ENCODE results near the gene TALDO1.
A peak's percentile ranks its signal among the peaks of the same experiment; 100 is the strongest.

Gene TALDO1

GRCh38 chr11:802018-802617 is 54.9 kb downstream of the TALDO1 start:
- H3K27me3 ChIP-seq (ENCODE audit: control insufficient read depth, insufficient read depth, low read length, poor library complexity, severe bottlenecking), result no peaks in the 10 kb centered on the region
- no peak overlapping the region for H3K27ac ChIP-seq (ENCODE audit: insufficient read depth, low read depth, low read length, poor library complexity, severe bottlenecking)
- peaks cover 8% of the 10 kb centered on the region for H3K4me1 ChIP-seq (ENCODE audit: control insufficient read depth, insufficient read depth, low read length)
- 95 to 97% methylated on average over 21 of the region's 21 CpGs for WGBS, 2 experiments
- peaks cover 8% of the 10 kb centered on the region for H3K36me3 ChIP-seq (ENCODE audit: control insufficient read depth, insufficient read depth, low read length)
- H3K4me3 ChIP-seq (ENCODE audit: insufficient read depth, low read depth, low read length), result no peak overlapping the region
- no peaks in the 10 kb centered on the region for H3K9me3 ChIP-seq (ENCODE audit: control insufficient read depth, low read length)

GRCh38 chr11:802693-803466 is 55.6 kb downstream of the TALDO1 start:
- Histone ChIP-seq H3K4me3 (ENCODE audit: insufficient read depth, low read depth, low read length) (no peak overlapping the region), H3K4me1 (ENCODE audit: control insufficient read depth, insufficient read depth, low read length) (peaks cover 8% of the 10 kb centered on the region), H3K27ac (ENCODE audit: insufficient read depth, low read depth, low read length, poor library complexity, severe bottlenecking) (no peak overlapping the region), H3K27me3 (ENCODE audit: control insufficient read depth, insufficient read depth, low read length, poor library complexity, severe bottlenecking) (no peaks in the 10 kb centered on the region), H3K36me3 (ENCODE audit: control insufficient read depth, insufficient read depth, low read length) (peaks cover 8% of the 10 kb centered on the region), H3K9me3 (ENCODE audit: control insufficient read depth, low read length) (no peaks in the 10 kb centered on the region)
- 96% methylated on average over 28 of the region's 28 CpGs for WGBS, 2 experiments

- Histone ChIP-seq H3K36me3 (ENCODE audit: control insufficient read depth, insufficient read depth, low read length) (peaks cover 8% of the 10 kb centered on the region), H3K4me3 (ENCODE audit: insufficient read depth, low read depth, low read length) (no peak overlapping the region), H3K27me3 (ENCODE audit: control insufficient read depth, insufficient read depth, low read length, poor library complexity, severe bottlenecking) (no peaks in the 10 kb centered on the region), H3K4me1 (ENCODE audit: control insufficient read depth, insufficient read depth, low read length) (peaks cover 8% of the 10 kb centered on the region), H3K27ac (ENCODE audit: insufficient read depth, low read depth, low read length, poor library complexity, severe bottlenecking) (no peak overlapping the region), H3K9me3 (ENCODE audit: control insufficient read depth, low read length) (no peaks in the 10 kb centered on the region)
- WGBS, 2 experiments, result 86 to 91% methylated on average over 8 of the region's 8 CpGs
These were observed 56.1 kb downstream of the TALDO1 start for GRCh38 chr11:803467-803742.

GRCh38 chr11:803770-804598 is 56.7 kb downstream of the TALDO1 start:
- 80 to 81% methylated on average over 26 of the region's 26 CpGs for WGBS, 2 experiments

GRCh38 chr11:804599-804964 is 57.3 kb downstream of the TALDO1 start:
- WGBS, 2 experiments, result 37 to 39% methylated on average over 18 of the region's 18 CpGs
- no peaks in the 10 kb centered on the region for H3K27me3 ChIP-seq (ENCODE audit: control insufficient read depth, insufficient read depth, low read length, poor library complexity, severe bottlenecking)
- H3K4me3 ChIP-seq (ENCODE audit: insufficient read depth, low read depth, low read length), result peak overlapping the region; percentile 64
- peaks cover 8% of the 10 kb centered on the region for H3K36me3 ChIP-seq (ENCODE audit: control insufficient read depth, insufficient read depth, low read length)
- no peak overlapping the region for H3K27ac ChIP-seq (ENCODE audit: insufficient read depth, low read depth, low read length, poor library complexity, severe bottlenecking)
- H3K9me3 ChIP-seq (ENCODE audit: control insufficient read depth, low read length), result no peaks in the 10 kb centered on the region
- peaks cover 8% of the 10 kb centered on the region for H3K4me1 ChIP-seq (ENCODE audit: control insufficient read depth, insufficient read depth, low read length)

More at GRCh38 chr11:803770-804598, 56.7 kb downstream of the TALDO1 start:
- H3K27ac ChIP-seq (ENCODE audit: insufficient read depth, low read depth, low read length, poor library complexity, severe bottlenecking), result no peak overlapping the region
- peak overlapping the region; percentile 64 for H3K4me3 ChIP-seq (ENCODE audit: insufficient read depth, low read depth, low read length)
- no peaks in the 10 kb centered on the region for H3K27me3 ChIP-seq (ENCODE audit: control insufficient read depth, insufficient read depth, low read length, poor library complexity, severe bottlenecking)
- peaks cover 8% of the 10 kb centered on the region for H3K36me3 ChIP-seq (ENCODE audit: control insufficient read depth, insufficient read depth, low read length)
- no peaks in the 10 kb centered on the region for H3K9me3 ChIP-seq (ENCODE audit: control insufficient read depth, low read length)
- H3K4me1 ChIP-seq (ENCODE audit: control insufficient read depth, insufficient read depth, low read length), result peaks cover 8% of the 10 kb centered on the region

- peaks cover 23% of the 10 kb centered on the region for H3K4me1 ChIP-seq (ENCODE audit: control insufficient read depth, insufficient read depth, low read length)
- 37% methylated on average over 36 of the region's 36 CpGs for WGBS, 2 experiments
- no peaks in the 10 kb centered on the region for H3K27me3 ChIP-seq (ENCODE audit: control insufficient read depth, insufficient read depth, low read length, poor library complexity, severe bottlenecking)
- H3K36me3 ChIP-seq (ENCODE audit: control insufficient read depth, insufficient read depth, low read length), result peaks cover 23% of the 10 kb centered on the region
- peak overlapping the region; percentile 98 for H3K4me3 ChIP-seq (ENCODE audit: insufficient read depth, low read depth, low read length)
- peak overlapping the region; percentile 94 for H3K27ac ChIP-seq (ENCODE audit: insufficient read depth, low read depth, low read length, poor library complexity, severe bottlenecking)
- H3K9me3 ChIP-seq (ENCODE audit: control insufficient read depth, low read length), result no peaks in the 10 kb centered on the region
These were observed 61.4 kb downstream of the TALDO1 start for GRCh38 chr11:808427-809286.

GRCh38 chr11:809287-810039 is 62.2 kb downstream of the TALDO1 start, which contains the start of gene RPLP2:
Gene RPLP2, plus strand, starts transcription at chr11:809967. Its CDS starts 268 bp downstream, at chr11:810235.
- Histone ChIP-seq H3K27ac (ENCODE audit: insufficient read depth, low read depth, low read length, poor library complexity, severe bottlenecking) (peak within 1 kb of the TSS; percentile 94), H3K9me3 (ENCODE audit: control insufficient read depth, low read length) (no peaks in the 10 kb centered on the region)
- 0% methylated on average over 81 of the region's 81 CpGs for WGBS, 2 experiments

GRCh38 chr11:810040-810567 is 62.8 kb downstream of the TALDO1 start:
- whole genome bisulfite sequencing, 2 experiments, result 1% methylated on average over 55 of the region's 55 CpGs
- Histone ChIP-seq H3K36me3 (ENCODE audit: control insufficient read depth, insufficient read depth, low read length) (peaks cover 26% of the 10 kb centered on the region), H3K27ac (ENCODE audit: insufficient read depth, low read depth, low read length, poor library complexity, severe bottlenecking) (peak overlapping the region; percentile 94), H3K4me1 (ENCODE audit: control insufficient read depth, insufficient read depth, low read length) (peaks cover 15% of the 10 kb centered on the region), H3K27me3 (ENCODE audit: control insufficient read depth, insufficient read depth, low read length, poor library complexity, severe bottlenecking) (no peaks in the 10 kb centered on the region), H3K4me3 (ENCODE audit: insufficient read depth, low read depth, low read length) (peak overlapping the region; percentile 98), H3K9me3 (ENCODE audit: control insufficient read depth, low read length) (no peaks in the 10 kb centered on the region)

More at GRCh38 chr11:809287-810039, 62.2 kb downstream of the TALDO1 start, which contains the start of gene RPLP2:
- H3K27me3 ChIP-seq (ENCODE audit: control insufficient read depth, insufficient read depth, low read length, poor library complexity, severe bottlenecking), result no peaks in the 10 kb centered on the region
- H3K36me3 ChIP-seq (ENCODE audit: control insufficient read depth, insufficient read depth, low read length), result peaks cover 26% of the 10 kb centered on the region
- peaks cover 18% of the 10 kb centered on the region for H3K4me1 ChIP-seq (ENCODE audit: control insufficient read depth, insufficient read depth, low read length)
- peak within 1 kb of the TSS; percentile 98 for H3K4me3 ChIP-seq (ENCODE audit: insufficient read depth, low read depth, low read length)
